Esophagus muscularis mucosa (tissue), 4 donors: ENCODE data around the gene APOB.

Experiments
- CTCF ChIP-seq, 3 experiments: fragments of 200-600 bp in 2 of 3; fragments of 450-650 bp in 1 of 3; sonication (generic) in 2 of 3; IDR thresholded peaks; one replicate each; pipeline ENCODE4 v1.5.1; 2017 to 2019; ENCODE audit warnings: antibody characterized with exemption in 3 of 3, mild to moderate bottlenecking in 2 of 3, moderate library complexity in 1 of 3
- EP300 ChIP-seq: sonication (generic); formaldehyde crosslinking; IDR thresholded peaks from one replicate; pipeline ENCODE4 v1.6.1; 2017; ENCODE audit warnings: antibody characterized with exemption
- POLR2A ChIP-seq: fragments of 450-650 bp; IDR thresholded peaks from one replicate; pipeline ENCODE4 v1.6.1; 2017; ENCODE audit warnings: antibody characterized with exemption, moderate library complexity, mild to moderate bottlenecking, low read depth

GRCh38 chr2:20961858-20962257 is 82.0 kb downstream of the APOB start:
- TF ChIP-seq CTCF (IDR thresholded peaks at IDR 0.05): no peak
- TF ChIP-seq POLR2A: no peak
- no peak for TF ChIP-seq EP300
